ENCODE measurements around the gene NDRG2.

The NDRG2 gene

GRCh38 chr14:21036751-21037150 lies 11.9 kb upstream of the NDRG2 start:
- no peak for TF ChIP-seq EZH2phosphoT487 (conservative IDR thresholded peaks at IDR 0.05; ENCODE audit: low read length)
- H3K9me3 ChIP-seq (ENCODE audit: insufficient read depth, low read length) = no peaks in the 10 kb centered on the region
- no peaks in the 10 kb centered on the region for H3F3A ChIP-seq (ENCODE audit: insufficient read depth)
- no peak overlapping the region for H2AFZ ChIP-seq (ENCODE audit: low read depth, low read length, severe bottlenecking)
- no peak overlapping the region for H3K4me3 ChIP-seq (ENCODE audit: insufficient read depth, low read length, poor library complexity, severe bottlenecking)
- H3K79me2 ChIP-seq (ENCODE audit: insufficient read depth, low read length) = no peaks in the 10 kb centered on the region
- no peaks in the 10 kb centered on the region for H4K20me1 ChIP-seq (ENCODE audit: low read depth, low read length)
- no peak overlapping the region for H3K4me2 ChIP-seq (ENCODE audit: low read depth, low read length, poor library complexity, severe bottlenecking)
- no peaks in the 10 kb centered on the region for H3K36me3 ChIP-seq (ENCODE audit: low read length)
- no peaks in the 10 kb centered on the region for H3K27me3 ChIP-seq (ENCODE audit: low read length)
- no peaks in the 10 kb centered on the region for H3K9me2 ChIP-seq (replicated peaks; ENCODE audit: insufficient read depth, low read length)
- no peak overlapping the region for H3K9ac ChIP-seq (ENCODE audit: low read length)
- H3K27ac ChIP-seq (ENCODE audit: low read depth, low read length) = no peak overlapping the region

GRCh38 chr14:21034707-21035106 lies 9.8 kb upstream of the NDRG2 start, which contains the start of gene RNASE13:
TSS of gene RNASE13 (minus strand) at chr14:21034807. CDS start at chr14:21034288, 519 bp downstream.
- H3K4me2 ChIP-seq (ENCODE audit: low read depth, low read length, poor library complexity, severe bottlenecking) = no peak within 1 kb of the TSS
- H3K9me3 ChIP-seq (ENCODE audit: insufficient read depth, low read length) = no peaks in the 10 kb centered on the region
- TF ChIP-seq EZH2phosphoT487 (conservative IDR thresholded peaks at IDR 0.05; ENCODE audit: low read length) (no peak), CTCF (IDR thresholded peaks at IDR 0.05; ENCODE audit: insufficient read depth, low read length, poor library complexity, severe bottlenecking) (no peak)

GRCh38 chr14:21033133-21033698 lies 8.4 kb upstream of the NDRG2 start:
- Histone ChIP-seq H3K27ac (ENCODE audit: low read depth, low read length) (no peak overlapping the region), H3K9me3 (ENCODE audit: insufficient read depth, low read length) (no peaks in the 10 kb centered on the region), H3K4me3 (ENCODE audit: insufficient read depth, low read length, poor library complexity, severe bottlenecking) (no peak overlapping the region), H3K9ac (ENCODE audit: low read length) (no peak overlapping the region), H3F3A (ENCODE audit: insufficient read depth) (no peaks in the 10 kb centered on the region), H3K27me3 (ENCODE audit: low read length) (no peaks in the 10 kb centered on the region), H2AFZ (ENCODE audit: low read depth, low read length, severe bottlenecking) (no peak overlapping the region), H3K4me2 (ENCODE audit: low read depth, low read length, poor library complexity, severe bottlenecking) (no peak overlapping the region), H4K20me1 (ENCODE audit: low read depth, low read length) (no peaks in the 10 kb centered on the region), H3K9me2 (replicated peaks; ENCODE audit: insufficient read depth, low read length) (no peaks in the 10 kb centered on the region), H3K79me2 (ENCODE audit: insufficient read depth, low read length) (no peaks in the 10 kb centered on the region), H3K36me3 (ENCODE audit: low read length) (no peaks in the 10 kb centered on the region)
- no peak for TF ChIP-seq EZH2phosphoT487 (conservative IDR thresholded peaks at IDR 0.05; ENCODE audit: low read length)

More at GRCh38 chr14:21034707-21035106, 9.8 kb upstream of the NDRG2 start, which contains the start of gene RNASE13:
- Histone ChIP-seq H3K36me3 (ENCODE audit: low read length) (no peaks in the 10 kb centered on the region), H3K9me2 (replicated peaks; ENCODE audit: insufficient read depth, low read length) (no peaks in the 10 kb centered on the region), H4K20me1 (ENCODE audit: low read depth, low read length) (no peaks in the 10 kb centered on the region), H2AFZ (ENCODE audit: low read depth, low read length, severe bottlenecking) (no peak within 1 kb of the TSS), H3K4me3 (ENCODE audit: insufficient read depth, low read length, poor library complexity, severe bottlenecking) (no peak within 1 kb of the TSS), H3K9ac (ENCODE audit: low read length) (no peak within 1 kb of the TSS), H3K27me3 (ENCODE audit: low read length) (no peaks in the 10 kb centered on the region), H3F3A (ENCODE audit: insufficient read depth) (no peaks in the 10 kb centered on the region), H3K79me2 (ENCODE audit: insufficient read depth, low read length) (no peaks in the 10 kb centered on the region), H3K27ac (ENCODE audit: low read depth, low read length) (no peak within 1 kb of the TSS)

GRCh38 chr14:21032326-21033132 lies 7.7 kb upstream of the NDRG2 start:
- H3K27me3 ChIP-seq (ENCODE audit: low read length) = no peaks in the 10 kb centered on the region
- TF ChIP-seq CTCF (IDR thresholded peaks at IDR 0.05; ENCODE audit: insufficient read depth, low read length, poor library complexity, severe bottlenecking) (no peak), EZH2phosphoT487 (conservative IDR thresholded peaks at IDR 0.05; ENCODE audit: low read length) (no peak)
- no peak overlapping the region for H3K4me3 ChIP-seq (ENCODE audit: insufficient read depth, low read length, poor library complexity, severe bottlenecking)
- no peaks in the 10 kb centered on the region for H3K79me2 ChIP-seq (ENCODE audit: insufficient read depth, low read length)
- no peak overlapping the region for H3K4me2 ChIP-seq (ENCODE audit: low read depth, low read length, poor library complexity, severe bottlenecking)
- no peaks in the 10 kb centered on the region for H3K36me3 ChIP-seq (ENCODE audit: low read length)
- H3K9me3 ChIP-seq (ENCODE audit: insufficient read depth, low read length) = no peaks in the 10 kb centered on the region
- H3K9ac ChIP-seq (ENCODE audit: low read length) = no peak overlapping the region
- no peaks in the 10 kb centered on the region for H3F3A ChIP-seq (ENCODE audit: insufficient read depth)
- H2AFZ ChIP-seq (ENCODE audit: low read depth, low read length, severe bottlenecking) = no peak overlapping the region
- no peaks in the 10 kb centered on the region for H3K9me2 ChIP-seq (replicated peaks; ENCODE audit: insufficient read depth, low read length)
- no peak overlapping the region for H3K27ac ChIP-seq (ENCODE audit: low read depth, low read length)
- H4K20me1 ChIP-seq (ENCODE audit: low read depth, low read length) = no peaks in the 10 kb centered on the region
